Measurements from ENCODE around the gene CACNA1C.

DNA sequence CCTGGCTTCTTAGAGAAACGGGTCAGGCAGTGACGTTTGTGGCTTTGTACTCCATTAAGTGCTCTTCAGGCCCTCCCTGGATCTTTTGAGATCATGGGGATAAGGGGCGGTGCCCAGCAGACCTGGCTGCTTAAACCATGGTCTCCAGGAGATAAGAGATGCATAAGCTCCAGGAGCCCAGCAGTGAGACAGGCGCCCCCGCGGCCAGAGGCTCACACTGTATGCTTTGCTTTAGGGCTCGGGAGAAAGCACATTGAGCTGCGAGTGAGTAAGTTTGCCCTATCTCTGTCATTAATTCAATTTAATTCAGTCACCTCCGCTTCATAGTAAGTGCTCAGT, 359.5 kb downstream of the CACNA1C start:
- TF ChIP-seq, protein P1, sequence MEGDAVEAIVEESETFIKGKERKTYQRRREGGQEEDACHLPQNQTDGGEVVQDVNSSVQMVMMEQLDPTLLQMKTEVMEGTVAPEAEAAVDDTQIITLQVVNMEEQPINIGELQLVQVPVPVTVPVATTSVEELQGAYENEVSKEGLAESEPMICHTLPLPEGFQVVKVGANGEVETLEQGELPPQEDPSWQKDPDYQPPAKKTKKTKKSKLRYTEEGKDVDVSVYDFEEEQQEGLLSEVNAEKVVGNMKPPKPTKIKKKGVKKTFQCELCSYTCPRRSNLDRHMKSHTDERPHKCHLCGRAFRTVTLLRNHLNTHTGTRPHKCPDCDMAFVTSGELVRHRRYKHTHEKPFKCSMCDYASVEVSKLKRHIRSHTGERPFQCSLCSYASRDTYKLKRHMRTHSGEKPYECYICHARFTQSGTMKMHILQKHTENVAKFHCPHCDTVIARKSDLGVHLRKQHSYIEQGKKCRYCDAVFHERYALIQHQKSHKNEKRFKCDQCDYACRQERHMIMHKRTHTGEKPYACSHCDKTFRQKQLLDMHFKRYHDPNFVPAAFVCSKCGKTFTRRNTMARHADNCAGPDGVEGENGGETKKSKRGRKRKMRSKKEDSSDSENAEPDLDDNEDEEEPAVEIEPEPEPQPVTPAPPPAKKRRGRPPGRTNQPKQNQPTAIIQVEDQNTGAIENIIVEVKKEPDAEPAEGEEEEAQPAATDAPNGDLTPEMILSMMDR (IDR thresholded peaks at IDR 0.05), result no peak
- TF ChIP-seq POLR2A (IDR thresholded peaks at IDR 0.05) (no peak), POLR2AphosphoS5 (IDR thresholded peaks at IDR 0.05) (no peak)
